Cardiac fibroblast (primary cell): ENCODE measurements around the gene ANKRD33B.

Source experiments
- DNase-seq, 2 donors: peaks; one replicate each; pipeline versions ENCODE4 v3.0.0 to v3.0.0-alpha.2; 2010; ENCODE audit warnings: low read depth in 2 of 2
- H3K4me3 ChIP-seq, 2 donors: replicated peaks in 1 of 2; 1 replicate in 1 of 2; 2 replicates in 1 of 2; pipeline ENCODE4 v1.5.1; 2011; ENCODE audit warnings: low read depth in 2 of 2, low read length in 2 of 2, mild to moderate bottlenecking in 2 of 2, moderate library complexity in 1 of 2
- TF ChIP-seq, protein P1 (sequence below): IDR thresholded peaks from one replicate; pipeline ENCODE4 v1.5.1; 2011; ENCODE audit warnings: low read depth, mild to moderate bottlenecking, low read length, inconsistent platforms

ANKRD33B gene

DNA sequence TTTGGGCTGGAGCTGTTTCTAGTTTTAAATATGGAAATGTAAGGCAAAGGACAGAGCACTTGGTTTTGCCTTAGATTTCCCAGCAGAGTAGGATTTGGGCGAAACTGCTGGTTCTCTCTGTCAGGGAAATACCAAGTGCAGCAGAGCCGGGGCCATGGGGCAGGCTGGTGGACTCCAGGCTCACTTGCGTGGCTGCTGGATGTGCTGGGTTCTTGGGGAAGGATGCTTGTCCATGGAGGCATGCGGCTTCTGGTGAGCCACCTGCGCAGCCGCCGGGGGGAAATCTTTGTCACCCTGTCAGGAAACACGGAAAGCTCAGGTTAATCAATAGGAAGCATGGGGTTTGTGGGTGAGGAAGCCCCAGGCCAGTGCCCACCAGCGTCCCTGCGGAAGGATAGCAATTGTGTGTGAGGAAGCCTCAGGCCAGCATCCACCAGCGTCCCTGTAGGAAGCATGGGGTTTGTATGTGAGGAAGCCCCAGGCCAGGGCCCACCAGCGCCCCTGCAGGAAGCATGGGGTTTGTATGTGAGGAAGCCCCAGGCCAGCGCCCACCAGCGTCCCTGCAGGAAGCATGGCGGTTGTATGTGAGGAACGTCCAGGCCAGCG, 117.1 kb downstream of the ANKRD33B start:
- no peak for DNase-seq
- no peak overlapping the region for H3K4me3 ChIP-seq
- TF ChIP-seq, protein P1, sequence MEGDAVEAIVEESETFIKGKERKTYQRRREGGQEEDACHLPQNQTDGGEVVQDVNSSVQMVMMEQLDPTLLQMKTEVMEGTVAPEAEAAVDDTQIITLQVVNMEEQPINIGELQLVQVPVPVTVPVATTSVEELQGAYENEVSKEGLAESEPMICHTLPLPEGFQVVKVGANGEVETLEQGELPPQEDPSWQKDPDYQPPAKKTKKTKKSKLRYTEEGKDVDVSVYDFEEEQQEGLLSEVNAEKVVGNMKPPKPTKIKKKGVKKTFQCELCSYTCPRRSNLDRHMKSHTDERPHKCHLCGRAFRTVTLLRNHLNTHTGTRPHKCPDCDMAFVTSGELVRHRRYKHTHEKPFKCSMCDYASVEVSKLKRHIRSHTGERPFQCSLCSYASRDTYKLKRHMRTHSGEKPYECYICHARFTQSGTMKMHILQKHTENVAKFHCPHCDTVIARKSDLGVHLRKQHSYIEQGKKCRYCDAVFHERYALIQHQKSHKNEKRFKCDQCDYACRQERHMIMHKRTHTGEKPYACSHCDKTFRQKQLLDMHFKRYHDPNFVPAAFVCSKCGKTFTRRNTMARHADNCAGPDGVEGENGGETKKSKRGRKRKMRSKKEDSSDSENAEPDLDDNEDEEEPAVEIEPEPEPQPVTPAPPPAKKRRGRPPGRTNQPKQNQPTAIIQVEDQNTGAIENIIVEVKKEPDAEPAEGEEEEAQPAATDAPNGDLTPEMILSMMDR: no peak

DNA sequence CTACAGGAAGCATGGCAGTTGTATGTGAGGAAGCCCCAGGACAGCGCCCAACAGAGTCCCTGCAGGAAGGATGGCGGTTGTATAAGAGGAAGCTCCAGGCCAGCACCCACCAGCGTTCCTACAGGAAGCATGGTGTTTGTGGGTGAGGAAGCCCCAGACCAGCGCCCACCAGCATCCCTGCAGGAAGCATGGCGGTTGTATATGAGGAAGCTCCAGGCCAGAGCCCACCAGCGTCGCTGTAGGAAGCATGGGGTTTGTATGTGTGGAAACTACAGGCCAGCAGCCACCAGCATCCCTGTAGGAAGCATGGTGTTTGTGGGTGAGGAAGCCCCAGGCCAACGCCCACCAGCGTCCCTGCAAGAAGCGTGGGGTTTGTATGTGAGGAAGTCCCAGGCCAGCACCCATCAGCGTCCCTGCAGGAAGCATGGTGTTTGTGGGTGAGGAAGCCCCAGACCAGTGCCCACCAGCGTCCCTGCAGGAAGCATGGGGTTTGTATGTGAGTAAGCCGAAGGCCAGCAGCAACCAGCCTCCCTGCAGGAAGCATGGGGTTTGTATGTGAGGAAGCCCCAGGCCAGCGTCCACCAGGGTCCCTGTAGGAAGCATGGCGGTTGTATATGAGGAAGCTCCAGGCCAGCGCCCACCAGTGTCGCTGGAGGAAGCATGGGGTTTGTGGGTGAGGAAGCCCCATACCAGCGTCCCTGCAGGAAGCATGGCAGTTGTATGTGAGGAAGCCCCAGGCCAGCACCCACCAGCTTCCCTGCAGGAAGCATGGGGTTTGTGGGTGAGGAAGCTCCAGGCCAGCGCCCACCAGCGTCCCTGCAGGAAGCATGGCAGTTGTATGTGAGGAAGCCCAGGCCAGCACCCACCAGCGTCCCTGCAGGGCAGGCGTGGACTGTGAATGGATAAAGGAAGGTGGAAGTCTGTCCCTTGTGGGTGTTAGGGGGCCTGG, 118.1 kb downstream of the ANKRD33B start:
- TF ChIP-seq, protein P1: no peak
- DNase-seq: no peak
- no peak overlapping the region for H3K4me3 ChIP-seq

DNA sequence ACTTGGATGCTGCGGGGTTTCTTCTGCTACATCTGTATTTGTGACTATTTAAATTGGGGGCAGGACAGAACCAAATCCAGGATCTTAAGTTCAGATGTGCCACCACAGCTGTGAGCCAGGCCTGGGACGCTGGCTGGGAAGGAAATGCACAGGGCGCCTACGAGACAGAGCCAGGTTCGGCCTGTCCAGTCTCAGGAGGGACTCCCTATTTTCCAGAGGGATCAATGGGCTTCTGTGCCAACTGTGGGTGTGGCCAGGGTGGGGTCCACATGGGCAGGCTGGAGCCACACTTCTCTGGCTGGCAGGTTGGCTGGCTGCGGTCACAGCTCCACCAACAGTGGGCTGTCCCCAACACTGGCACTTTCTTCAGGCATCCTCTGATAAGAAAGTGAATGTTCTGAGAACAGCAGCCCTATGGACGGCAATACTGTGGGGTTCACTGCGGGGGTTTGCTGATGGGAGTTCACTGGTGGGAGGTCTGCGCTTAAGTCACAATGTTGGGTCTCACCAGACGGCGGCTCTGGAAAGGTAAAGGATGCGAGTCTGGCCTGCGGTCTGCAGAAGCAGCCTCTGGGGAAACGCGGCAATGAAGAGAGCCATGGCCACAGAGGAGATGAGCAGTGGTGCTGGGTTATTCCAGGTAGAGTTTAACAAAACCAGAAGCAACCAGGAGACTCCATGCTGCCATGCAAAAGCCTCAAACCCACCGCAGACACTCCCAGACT, 119.1 kb downstream of the ANKRD33B start:
- no peak overlapping the region for H3K4me3 ChIP-seq
- no peak for DNase-seq
- TF ChIP-seq, protein P1: no peak

DNA sequence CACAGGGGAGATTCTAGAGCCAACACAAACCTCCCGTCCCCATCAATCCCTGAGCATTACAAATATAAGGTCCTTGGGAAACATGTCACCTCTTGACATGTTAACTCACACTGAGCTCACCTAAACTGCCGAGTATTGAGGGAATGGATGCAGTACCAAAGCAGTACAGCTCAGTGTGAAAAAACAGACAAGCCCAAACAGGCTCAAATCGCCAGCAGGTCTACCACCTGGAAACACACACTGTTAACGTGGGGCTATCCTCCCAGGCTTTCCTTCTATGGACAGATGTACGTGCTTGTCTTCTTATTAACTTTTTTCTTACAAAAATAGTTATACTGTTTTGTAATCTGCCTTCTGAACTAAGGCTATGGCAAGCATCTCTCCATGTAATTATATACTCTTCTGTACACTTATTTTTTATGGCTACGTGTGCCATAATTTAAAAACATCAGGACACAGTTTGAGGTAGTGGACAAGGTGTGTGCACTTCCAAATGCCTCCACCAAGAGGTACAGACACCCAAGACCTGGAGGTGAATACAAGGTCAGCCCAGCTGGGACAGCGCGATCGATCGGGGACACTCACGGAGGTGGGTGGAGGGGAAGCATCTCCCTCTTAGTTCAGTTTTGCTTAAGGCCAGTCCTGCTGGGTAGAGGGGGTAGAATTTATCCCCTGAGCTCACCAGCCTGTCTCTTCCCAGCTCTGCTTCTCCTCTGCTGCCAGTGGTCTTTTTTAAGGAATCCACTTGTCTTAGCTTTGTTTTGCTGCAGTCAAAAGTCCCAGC, 120.6 kb downstream of the ANKRD33B start:
- no peak for DNase-seq
- no peak overlapping the region for H3K4me3 ChIP-seq
- TF ChIP-seq, protein P1: no peak

DNA sequence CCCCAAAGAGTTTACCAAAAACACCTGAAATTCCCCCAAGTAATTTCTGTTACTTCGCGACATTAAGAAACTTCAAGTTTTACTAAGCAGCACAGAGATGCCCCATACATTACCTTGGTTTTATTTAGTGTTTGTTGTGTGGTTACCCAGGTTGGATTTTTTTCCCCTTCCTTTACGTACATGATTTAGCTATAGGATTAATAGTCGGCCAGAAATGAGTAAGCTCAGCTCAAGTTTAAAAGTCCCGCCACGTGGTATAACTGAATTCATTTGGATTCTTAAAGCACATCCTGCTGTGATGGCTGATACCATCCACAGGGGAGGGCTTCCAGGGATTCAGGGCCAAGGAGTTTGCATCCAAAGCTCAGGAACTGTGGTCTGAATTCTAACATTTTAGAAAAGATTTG, 121.2 kb downstream of the ANKRD33B start:
- DNase-seq: no peak
- TF ChIP-seq, protein P1: no peak
- no peak overlapping the region for H3K4me3 ChIP-seq

DNA sequence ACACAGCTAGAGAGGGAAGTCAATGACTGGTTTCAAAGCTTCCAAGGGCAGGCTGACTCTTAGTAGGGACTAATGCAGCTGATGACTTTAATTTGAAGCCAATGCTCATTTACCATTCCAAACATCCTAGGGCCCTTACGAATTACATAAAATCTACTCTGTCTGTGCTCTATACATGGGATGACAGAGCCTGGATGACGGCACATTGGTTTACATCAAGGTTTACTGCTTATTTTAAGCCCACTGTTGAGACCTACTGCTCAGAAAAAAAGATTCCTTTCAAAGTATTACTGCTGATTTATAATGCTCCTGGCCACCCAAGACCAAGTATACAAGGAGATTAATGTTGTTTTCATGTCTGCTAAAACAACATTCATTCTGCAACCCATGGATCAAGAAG, 123.0 kb downstream of the ANKRD33B start:
- TF ChIP-seq, protein P1: no peak
- no peak overlapping the region for H3K4me3 ChIP-seq
- no peak for DNase-seq
